Measurements from ENCODE around the gene WDR13.

The WDR13 gene

GRCh38 chrX:48574270-48575266 is 22.7 kb upstream of the WDR13 start, which contains the start of gene RBM3:
RBM3 (plus strand) TSS chrX:48574484; CDS start chrX:48575181, 697 bp downstream.
- peaks cover 6 to 41% (median 32%) of the 10 kb centered on the region in 5 donors for H3K36me3 ChIP-seq (ENCODE audit: control insufficient read depth in 5 of 5, insufficient read depth in 5 of 5, low read length in 5 of 5)

GRCh38 chrX:48575642-48576041 is 21.6 kb upstream of the WDR13 start:
- Histone ChIP-seq H3K36me3 (ENCODE audit: control insufficient read depth in 5 of 5, insufficient read depth in 5 of 5, low read length in 5 of 5) (peaks cover 6 to 41% (median 32%) of the 10 kb centered on the region in 5 donors), H3K4me3 (ENCODE audit: low read depth in 1 of 5, low read length in 5 of 5) (peak overlapping the region; percentile 66 to 88 (median 75)), H3K9ac (ENCODE audit: low read length in 5 of 5) (peak overlapping the region; percentile 3 to 96 (median 91)), H3K4me1 (ENCODE audit: control insufficient read depth in 5 of 5, insufficient read depth in 5 of 5, low read length in 5 of 5) (peaks cover 0 to 22% (median 16%) of the 10 kb centered on the region in 5 donors), H3K9me3 (ENCODE audit: control insufficient read depth in 5 of 5, low read length in 5 of 5) (peaks cover 0 to 9% (median 5%) of the 10 kb centered on the region in 5 donors), H3K27me3 (ENCODE audit: control insufficient read depth in 5 of 5, insufficient read depth in 4 of 5, low read length in 5 of 5) (no peaks in the 10 kb centered on the region), H3K27ac (ENCODE audit: low read depth, low read length) (peak overlapping the region; percentile 99)

More at GRCh38 chrX:48574270-48575266, 22.7 kb upstream of the WDR13 start, which contains the start of gene RBM3:
- Histone ChIP-seq H3K4me3 (ENCODE audit: low read depth in 1 of 5, low read length in 5 of 5) (peak within 1 kb of the TSS; percentile 66 to 88 (median 75)), H3K9ac (ENCODE audit: low read length in 5 of 5) (peak within 1 kb of the TSS; percentile 74 to 96 (median 91)), H3K4me1 (ENCODE audit: control insufficient read depth in 5 of 5, insufficient read depth in 5 of 5, low read length in 5 of 5) (peaks cover 0 to 22% (median 16%) of the 10 kb centered on the region in 5 donors), H3K9me3 (ENCODE audit: control insufficient read depth in 5 of 5, low read length in 5 of 5) (peaks cover 0 to 9% (median 5%) of the 10 kb centered on the region in 5 donors), H3K27me3 (ENCODE audit: control insufficient read depth in 5 of 5, insufficient read depth in 4 of 5, low read length in 5 of 5) (no peaks in the 10 kb centered on the region), H3K27ac (ENCODE audit: low read depth, low read length) (peak within 1 kb of the TSS; percentile 99)

DNA sequence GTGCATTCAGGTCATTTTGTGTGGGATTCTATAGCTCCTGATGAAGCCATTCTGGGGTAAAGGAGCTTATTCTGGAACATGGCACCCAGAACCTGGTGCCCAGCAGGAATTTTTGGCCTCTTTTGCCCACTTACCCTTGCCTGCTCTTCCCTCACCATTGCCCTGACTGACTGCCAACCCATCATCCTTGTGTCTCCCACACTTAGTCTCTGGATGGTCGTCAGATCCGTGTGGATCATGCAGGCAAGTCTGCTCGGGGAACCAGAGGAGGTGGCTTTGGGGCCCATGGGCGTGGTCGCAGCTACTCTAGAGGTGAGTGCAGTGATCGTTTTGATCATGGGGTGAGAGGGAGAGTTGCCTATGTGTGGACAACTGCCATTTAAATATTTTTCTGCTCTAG is 21.2 kb upstream of the WDR13 start:
- Histone ChIP-seq H3K4me1 (ENCODE audit: control insufficient read depth in 5 of 5, insufficient read depth in 5 of 5, low read length in 5 of 5) (peaks cover 0 to 22% (median 16%) of the 10 kb centered on the region in 5 donors), H3K27ac (ENCODE audit: low read depth, low read length) (peak overlapping the region; percentile 99), H3K27me3 (ENCODE audit: control insufficient read depth in 5 of 5, insufficient read depth in 4 of 5, low read length in 5 of 5) (no peaks in the 10 kb centered on the region), H3K4me3 (ENCODE audit: low read depth in 1 of 5, low read length in 5 of 5) (peak overlapping the region; percentile 44 to 81 (median 70)), H3K36me3 (ENCODE audit: control insufficient read depth in 5 of 5, insufficient read depth in 5 of 5, low read length in 5 of 5) (peaks cover 6 to 41% (median 32%) of the 10 kb centered on the region in 5 donors), H3K9ac (ENCODE audit: low read length in 5 of 5) (peak overlapping the region in 3 of 5 donors; percentile 3 to 93 (median 10)), H3K9me3 (ENCODE audit: control insufficient read depth in 5 of 5, low read length in 5 of 5) (peaks cover 0 to 9% (median 5%) of the 10 kb centered on the region in 5 donors)

GRCh38 chrX:48578661-48579128 is 18.6 kb upstream of the WDR13 start:
- no peak overlapping the region for H3K4me3 ChIP-seq (ENCODE audit: low read depth in 1 of 5, low read length in 5 of 5)
- H3K27me3 ChIP-seq (ENCODE audit: control insufficient read depth in 5 of 5, insufficient read depth in 4 of 5, low read length in 5 of 5), result no peaks in the 10 kb centered on the region
- H3K4me1 ChIP-seq (ENCODE audit: control insufficient read depth in 5 of 5, insufficient read depth in 5 of 5, low read length in 5 of 5), result peaks cover 0 to 23% (median 16%) of the 10 kb centered on the region in 5 donors
- H3K36me3 ChIP-seq (ENCODE audit: control insufficient read depth in 5 of 5, insufficient read depth in 5 of 5, low read length in 5 of 5), result peaks cover 6 to 41% (median 32%) of the 10 kb centered on the region in 5 donors
- H3K9me3 ChIP-seq (ENCODE audit: control insufficient read depth in 5 of 5, low read length in 5 of 5), result peaks cover 0 to 9% (median 5%) of the 10 kb centered on the region in 5 donors
- H3K9ac ChIP-seq (ENCODE audit: low read length in 5 of 5), result peak overlapping the region in 1 of 5 donors; percentile 1
- H3K27ac ChIP-seq (ENCODE audit: low read depth, low read length), result no peak overlapping the region

DNA sequence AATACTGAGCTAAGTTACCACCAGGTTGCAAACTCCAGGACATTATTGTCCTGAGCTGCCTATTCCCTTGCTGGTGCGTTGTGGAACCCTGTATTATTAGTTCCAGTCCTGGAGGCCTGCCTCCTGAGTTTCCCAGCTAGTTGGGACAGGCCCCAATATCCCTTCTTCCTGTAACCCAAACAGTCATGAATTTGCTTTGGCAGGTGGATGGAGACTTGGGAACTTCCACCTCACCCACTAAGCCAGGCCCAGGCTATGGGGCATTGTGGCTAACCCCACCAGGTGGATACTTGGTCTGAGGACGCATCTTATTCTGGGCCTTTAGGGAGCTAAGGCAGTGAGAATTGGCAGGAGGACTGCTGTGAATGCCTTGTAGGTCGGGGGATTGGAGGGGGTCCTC is 18.0 kb upstream of the WDR13 start:
- H3K9ac ChIP-seq (ENCODE audit: low read length in 5 of 5), result peak overlapping the region in 1 of 5 donors; percentile 1
- no peak overlapping the region for H3K27ac ChIP-seq (ENCODE audit: low read depth, low read length)
- H3K36me3 ChIP-seq (ENCODE audit: control insufficient read depth in 5 of 5, insufficient read depth in 5 of 5, low read length in 5 of 5), result peaks cover 6 to 41% (median 32%) of the 10 kb centered on the region in 5 donors

DNA sequence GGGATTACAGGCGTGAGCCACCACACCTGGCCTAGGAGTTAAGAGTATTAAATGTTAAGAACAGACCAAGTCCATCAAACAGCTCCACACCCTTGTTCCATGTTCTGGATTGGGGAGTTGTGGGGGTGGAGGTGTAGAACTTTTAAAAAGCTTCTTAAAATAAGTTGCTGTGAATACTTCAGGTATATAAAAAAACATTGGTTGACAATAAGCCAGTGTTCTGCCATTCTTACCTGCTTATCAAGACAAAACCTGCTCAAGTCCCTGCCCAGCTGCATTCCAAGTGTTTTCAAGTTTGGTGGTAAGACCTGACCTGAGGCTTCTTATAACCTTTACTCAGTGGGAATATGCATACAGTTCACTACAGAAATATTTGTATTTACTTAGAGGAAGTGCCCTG is 16.6 kb upstream of the WDR13 start:
- Histone ChIP-seq H3K9ac (ENCODE audit: low read length in 5 of 5) (no peak overlapping the region), H3K36me3 (ENCODE audit: control insufficient read depth in 5 of 5, insufficient read depth in 5 of 5, low read length in 5 of 5) (peaks cover 6 to 35% (median 29%) of the 10 kb centered on the region in 5 donors), H3K4me1 (ENCODE audit: control insufficient read depth in 5 of 5, insufficient read depth in 5 of 5, low read length in 5 of 5) (peaks cover 0 to 13% (median 10%) of the 10 kb centered on the region in 5 donors), H3K27ac (ENCODE audit: low read depth, low read length) (no peak overlapping the region), H3K27me3 (ENCODE audit: control insufficient read depth in 5 of 5, insufficient read depth in 4 of 5, low read length in 5 of 5) (no peaks in the 10 kb centered on the region), H3K4me3 (ENCODE audit: low read depth in 1 of 5, low read length in 5 of 5) (no peak overlapping the region), H3K9me3 (ENCODE audit: control insufficient read depth in 5 of 5, low read length in 5 of 5) (peaks cover 0 to 2% (median 0%) of the 10 kb centered on the region in 5 donors)

More for the DNA sequence above, 18.0 kb upstream of the WDR13 start:
- no peak overlapping the region for H3K4me3 ChIP-seq (ENCODE audit: low read depth in 1 of 5, low read length in 5 of 5)
- peaks cover 0 to 20% (median 16%) of the 10 kb centered on the region in 5 donors for H3K4me1 ChIP-seq (ENCODE audit: control insufficient read depth in 5 of 5, insufficient read depth in 5 of 5, low read length in 5 of 5)
- H3K27me3 ChIP-seq (ENCODE audit: control insufficient read depth in 5 of 5, insufficient read depth in 4 of 5, low read length in 5 of 5), result no peaks in the 10 kb centered on the region
- peaks cover 0 to 6% (median 3%) of the 10 kb centered on the region in 5 donors for H3K9me3 ChIP-seq (ENCODE audit: control insufficient read depth in 5 of 5, low read length in 5 of 5)

GRCh38 chrX:48584698-48585097 is 12.6 kb upstream of the WDR13 start:
- Histone ChIP-seq H3K9me3 (ENCODE audit: control insufficient read depth in 5 of 5, low read length in 5 of 5) (peaks cover 0 to 2% (median 0%) of the 10 kb centered on the region in 5 donors), H3K4me3 (ENCODE audit: low read depth in 1 of 5, low read length in 5 of 5) (no peak overlapping the region), H3K27ac (ENCODE audit: low read depth, low read length) (no peak overlapping the region), H3K9ac (ENCODE audit: low read length in 5 of 5) (no peak overlapping the region), H3K27me3 (ENCODE audit: control insufficient read depth in 5 of 5, insufficient read depth in 4 of 5, low read length in 5 of 5) (peaks cover 0 to 2% (median 0%) of the 10 kb centered on the region in 5 donors), H3K4me1 (ENCODE audit: control insufficient read depth in 5 of 5, insufficient read depth in 5 of 5, low read length in 5 of 5) (peaks cover 0 to 2% (median 0%) of the 10 kb centered on the region in 5 donors), H3K36me3 (ENCODE audit: control insufficient read depth in 5 of 5, insufficient read depth in 5 of 5, low read length in 5 of 5) (no peaks in the 10 kb centered on the region)

DNA sequence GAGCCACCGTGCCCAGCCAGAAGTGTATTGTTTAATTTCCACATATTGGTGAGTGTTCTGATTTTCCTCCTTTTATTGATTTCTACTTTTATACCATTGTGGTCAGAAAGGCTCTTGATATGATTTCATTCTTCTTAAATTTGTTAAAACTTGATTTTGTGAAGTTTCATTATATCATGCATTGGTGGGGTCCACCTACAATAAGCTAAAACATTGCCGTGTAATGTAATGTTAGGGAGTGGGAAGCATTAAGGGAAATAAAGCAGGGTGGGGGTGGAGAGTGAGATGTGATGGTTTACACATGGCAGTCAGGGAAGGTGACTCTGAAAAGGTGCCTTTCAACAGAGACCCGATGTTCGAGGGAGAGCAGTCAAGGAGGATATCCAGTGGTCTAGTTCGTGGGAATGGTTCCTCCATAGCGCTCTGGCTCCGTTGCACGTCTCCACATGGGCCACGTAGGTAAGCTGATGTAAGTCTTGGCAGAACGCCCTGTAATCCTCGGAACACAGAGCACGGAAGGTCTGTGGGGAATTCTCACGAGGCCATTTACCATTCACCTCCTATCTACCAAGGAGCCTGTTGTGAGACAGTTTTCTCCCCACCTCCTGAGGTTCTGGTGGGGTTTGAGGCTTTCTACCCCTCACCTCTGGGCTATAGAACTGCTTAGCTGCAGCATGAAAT is 7.7 kb upstream of the WDR13 start:
- peaks cover 0 to 13% (median 2%) of the 10 kb centered on the region in 5 donors for H3K27me3 ChIP-seq (ENCODE audit: control insufficient read depth in 5 of 5, insufficient read depth in 4 of 5, low read length in 5 of 5)
- H3K4me3 ChIP-seq (ENCODE audit: low read depth in 1 of 5, low read length in 5 of 5), result no peak overlapping the region
- H3K36me3 ChIP-seq (ENCODE audit: control insufficient read depth in 5 of 5, insufficient read depth in 5 of 5, low read length in 5 of 5), result no peaks in the 10 kb centered on the region
- no peak overlapping the region for H3K27ac ChIP-seq (ENCODE audit: low read depth, low read length)
- peaks cover 0 to 3% (median 0%) of the 10 kb centered on the region in 5 donors for H3K9me3 ChIP-seq (ENCODE audit: control insufficient read depth in 5 of 5, low read length in 5 of 5)
- no peak overlapping the region for H3K9ac ChIP-seq (ENCODE audit: low read length in 5 of 5)
- H3K4me1 ChIP-seq (ENCODE audit: control insufficient read depth in 5 of 5, insufficient read depth in 5 of 5, low read length in 5 of 5), result peaks cover 0 to 14% (median 0%) of the 10 kb centered on the region in 5 donors

DNA sequence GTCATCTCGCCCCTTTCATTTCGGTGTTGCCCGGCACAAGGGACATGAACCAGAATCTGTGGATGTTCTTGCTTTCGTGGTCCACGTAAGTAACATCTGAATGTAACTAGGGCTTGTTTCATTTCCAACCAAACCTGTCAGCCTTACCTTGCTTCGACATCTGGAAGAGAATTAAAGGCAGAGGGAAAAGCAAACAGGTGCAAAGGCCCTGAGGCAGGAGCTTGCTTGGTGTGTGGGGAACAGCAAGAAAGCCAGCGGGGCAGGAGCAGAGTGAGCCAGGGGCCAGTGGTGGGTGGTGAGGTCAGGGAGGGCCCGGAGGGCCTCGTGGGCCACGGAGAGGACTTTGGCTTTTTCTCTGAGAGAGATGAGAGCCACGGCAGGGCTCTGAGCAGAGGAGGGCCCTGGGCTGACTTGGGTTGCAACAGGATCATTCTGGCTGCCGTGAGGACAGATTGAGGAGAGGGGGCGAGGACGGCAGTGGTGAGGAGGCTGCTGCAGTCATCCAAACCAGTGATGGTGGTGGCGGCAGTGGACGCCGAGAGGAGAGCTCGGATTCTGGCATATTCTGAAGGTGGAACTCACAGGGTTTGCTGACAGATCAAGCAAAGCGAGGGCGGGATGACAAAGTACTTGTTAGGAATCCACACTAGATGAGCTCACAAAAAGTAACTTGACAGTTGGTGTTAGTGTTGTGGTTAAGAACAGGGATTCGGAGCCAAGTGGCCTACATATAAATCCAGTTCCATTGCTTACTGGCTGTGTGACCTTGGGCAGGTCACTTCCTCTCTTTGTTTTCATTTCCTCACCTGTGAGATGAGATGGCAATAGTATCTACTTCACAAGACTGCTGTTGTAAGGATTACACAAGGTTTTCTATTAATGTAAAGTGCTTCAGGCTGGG is 6.8 kb upstream of the WDR13 start:
- no peaks in the 10 kb centered on the region for H3K36me3 ChIP-seq (ENCODE audit: control insufficient read depth in 5 of 5, insufficient read depth in 5 of 5, low read length in 5 of 5)
- peaks cover 0 to 13% (median 2%) of the 10 kb centered on the region in 5 donors for H3K27me3 ChIP-seq (ENCODE audit: control insufficient read depth in 5 of 5, insufficient read depth in 4 of 5, low read length in 5 of 5)
- peaks cover 0 to 14% (median 0%) of the 10 kb centered on the region in 5 donors for H3K4me1 ChIP-seq (ENCODE audit: control insufficient read depth in 5 of 5, insufficient read depth in 5 of 5, low read length in 5 of 5)
- peaks cover 0 to 3% (median 0%) of the 10 kb centered on the region in 5 donors for H3K9me3 ChIP-seq (ENCODE audit: control insufficient read depth in 5 of 5, low read length in 5 of 5)
- no peak overlapping the region for H3K9ac ChIP-seq (ENCODE audit: low read length in 5 of 5)
- no peak overlapping the region for H3K4me3 ChIP-seq (ENCODE audit: low read depth in 1 of 5, low read length in 5 of 5)
- H3K27ac ChIP-seq (ENCODE audit: low read depth, low read length), result no peak overlapping the region

Data from subcutaneous abdominal adipose tissue (tissue), 5 donors.